Stomach (tissue), 9 donors: Measurements from ENCODE around the gene TMIGD1. TPM values are rescaled to one million over a fixed set of nuclear protein-coding genes. Genes with fewer than 3 reads are reported as not detected.
A peak's percentile ranks its signal among the peaks of the same experiment; 100 is the strongest.

ENCODE experiments used
- DNase-seq, 2 donors: peaks; one replicate each; pipeline versions ENCODE4 v3.0.0 to v3.0.0-alpha.2; 2013 to 2019
- H3K27ac ChIP-seq, 5 donors: fragments of 200-600 bp in 4 of 5; sonication (generic) in 4 of 5; one replicate each; pipeline ENCODE4 v1.5.1; 2013 to 2019; ENCODE audit warnings: mild to moderate bottlenecking in 1 of 5, moderate library complexity in 1 of 5
- H3K27me3 ChIP-seq, 3 donors: fragments of 200-600 bp; sonication (generic); one replicate each; pipeline ENCODE4 v1.5.1; 2017 to 2019; ENCODE audit warnings: mixed run types in 1 of 3
- H3K36me3 ChIP-seq, 4 donors: fragments of 200-600 bp; sonication (generic); 1 replicate in 3 of 4; 2 replicates in 1 of 4; pipeline ENCODE4 v1.5.1; 2016 to 2019
- H3K4me1 ChIP-seq, 4 donors: fragments of 200-600 bp; sonication (generic); one replicate each; pipeline ENCODE4 v1.5.1; 2016 to 2019
- H3K4me3 ChIP-seq, 4 donors: fragments of 200-600 bp; sonication (generic) in 3 of 4; one replicate each; pipeline ENCODE4 v1.5.1; 2016 to 2019; ENCODE audit warnings: mild to moderate bottlenecking in 1 of 4
- H3K9me3 ChIP-seq, 4 donors: fragments of 200-600 bp; sonication (generic); one replicate each; pipeline ENCODE4 v1.5.1; 2016 to 2019
- CTCF ChIP-seq, 7 experiments: fragments of 450-650 bp in 4 of 7; fragments of 200-600 bp in 3 of 7; sonication (generic) in 3 of 7; IDR thresholded peaks; one replicate each; pipeline ENCODE4 v1.5.1; 2016 to 2019; ENCODE audit warnings: antibody characterized with exemption in 7 of 7, control low read depth in 2 of 7, mild to moderate bottlenecking in 1 of 7
- EP300 ChIP-seq: sonication (generic); formaldehyde crosslinking; IDR thresholded peaks from one replicate; pipeline ENCODE4 v1.6.1; 2017; ENCODE audit warnings: antibody characterized with exemption
- POLR2A ChIP-seq, 4 donors: fragments of 450-650 bp; IDR thresholded peaks; one replicate each; pipeline ENCODE4 v1.6.1; 2016; ENCODE audit warnings: antibody characterized with exemption in 4 of 4, control low read depth in 2 of 4, mild to moderate bottlenecking in 1 of 4, moderate library complexity in 1 of 4
- POLR2AphosphoS5 ChIP-seq, 3 donors: sonication (generic); formaldehyde crosslinking; IDR thresholded peaks; one replicate each; pipeline ENCODE4 v1.6.1; 2016; ENCODE audit warnings: antibody characterized with exemption in 3 of 3
- WGBS, 5 donors: extraction: QIAGEN DNeasy Blood & Tissue Kit in 3 of 5; methylation state at CpG; one replicate each; pipeline versions ENCODE4 v1.1.5 to v1.1.7; 2013 to 2018; 5-methylcytosine and 5-hydroxymethylcytosine counted together
- intact Hi-C: fragments of 100-400 bp; cut with DNase I; formaldehyde crosslinking; loops from one replicate; pipeline ENCODE4 v1.15.1; 2023; ENCODE audit warnings: low total_unique reads
- polyA plus RNA-seq, 3 donors: library from polyadenylated mRNA; stranded (reverse); fragments of 200-250 nt; gene quantifications; one replicate each; pipeline ENCODE4 v1.2.3, GENCODE V29; 2013
- total RNA-seq, 5 donors: library from RNA; depleted of rRNA; stranded (reverse); fragments of >200 nt; gene quantifications; one replicate each; pipeline versions ENCODE4 v1.1.0 to v1.2.3, GENCODE V29; 2014 to 2016
- donor health status: healthy with polysubstance abuse.
- donor health status: Bipolar disorder and iron deficiency.
- donor health status: healthy.

Gene TMIGD1
- total and polyA plus RNA-seq, 8 donors, result 1.1 TPM; not detected in 7

GRCh38 chr17:30292286-30292858, 41.5 kb downstream of the TMIGD1 start:
- DNase-seq, result no peak
- Histone ChIP-seq H3K27ac (peak overlapping the region; percentile 33 to 87 (median 83)), H3K4me1 (peaks cover 8 to 22% (median 12%) of the 10 kb centered on the region in 4 donors), H3K27me3 (no peaks in the 10 kb centered on the region), H3K36me3 (peaks cover 4 to 19% (median 13%) of the 10 kb centered on the region in 4 donors), H3K9me3 (no peaks in the 10 kb centered on the region), H3K4me3 (peak overlapping the region; percentile 87 to 100 (median 94))
- TF ChIP-seq POLR2AphosphoS5 (IDR thresholded peaks at IDR 0.05) (no peak), CTCF (IDR thresholded peaks at IDR 0.05) (no peak), EP300 (no peak), POLR2A (IDR thresholded peaks at IDR 0.05) (no peak)
- WGBS, 5 donors, result 30 to 34% (median 31%) methylated on average over 15 to 17 of the region's 17 CpGs
- intact Hi-C loops, result no loop called here

DNA sequence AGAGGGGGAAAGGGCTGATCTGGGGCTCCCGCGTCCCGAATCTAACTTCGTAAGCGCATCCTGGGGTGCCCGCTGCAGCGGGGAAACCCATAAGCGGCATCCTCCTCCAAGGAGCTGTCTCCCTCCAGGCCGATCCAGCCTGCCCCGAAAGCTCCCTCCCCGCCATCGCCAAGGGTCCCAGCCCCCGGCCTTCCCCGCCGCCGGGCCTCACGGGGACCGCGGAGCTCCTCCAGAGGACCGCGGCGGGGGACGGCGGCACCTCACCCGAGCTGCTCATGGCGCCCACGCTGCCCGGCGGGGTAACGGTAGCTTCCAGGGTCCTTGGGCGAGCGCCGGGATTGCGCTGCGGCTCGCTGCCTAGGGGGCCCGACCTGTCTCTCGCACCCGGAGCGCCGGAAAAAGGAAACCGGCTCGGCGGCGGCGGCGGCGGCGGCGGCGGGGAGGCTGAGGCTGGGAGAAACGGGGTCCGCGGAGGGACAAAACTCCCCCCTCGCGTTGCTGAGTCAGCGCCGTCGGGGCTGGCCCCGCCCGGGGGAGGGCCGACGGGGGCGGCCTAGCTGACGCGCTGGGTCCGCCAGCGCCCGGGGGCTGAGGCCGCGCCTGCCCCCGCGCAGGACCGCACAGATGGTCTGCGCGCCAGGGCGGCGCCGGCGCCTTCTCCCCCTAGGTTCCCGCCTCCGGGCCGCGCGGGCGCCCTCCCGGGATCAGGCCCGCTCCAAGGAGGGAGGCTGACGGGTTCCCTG, 42.1 kb downstream of the TMIGD1 start, which contains the start of gene BLMH:
TSS of gene BLMH (minus strand) at position 402 of the 743 bp plus-strand sequence. CDS start at position 277, 125 bp downstream.
- DNase-seq, result peak; percentile 76 to 95
- no peaks in the 10 kb centered on the region for H3K9me3 ChIP-seq
- intact Hi-C loops, result no loop called here
- H3K36me3 ChIP-seq, result peaks cover 11 to 26% (median 19%) of the 10 kb centered on the region in 4 donors
- H3K4me3 ChIP-seq, result peak within 1 kb of the TSS; percentile 87 to 100 (median 94)
- TF ChIP-seq POLR2A (IDR thresholded peaks at IDR 0.05) (no peak), POLR2AphosphoS5 (IDR thresholded peaks at IDR 0.05) (peak in 2 of 3 donors; percentile 41 to 50)
- H3K27ac ChIP-seq, result peak within 1 kb of the TSS; percentile 33 to 87 (median 83)
- no peaks in the 10 kb centered on the region for H3K27me3 ChIP-seq
- 0 to 1% (median 0%) methylated on average over 18 to 89 of the region's 89 CpGs for WGBS, 5 donors
- peaks cover 8 to 22% (median 12%) of the 10 kb centered on the region in 4 donors for H3K4me1 ChIP-seq

- intact Hi-C loops, result no loop called here
- Histone ChIP-seq H3K27ac (peak overlapping the region in 4 of 5 donors; percentile 75 to 87 (median 84)), H3K4me1 (peaks cover 8 to 22% (median 12%) of the 10 kb centered on the region in 4 donors), H3K36me3 (peaks cover 19 to 34% (median 26%) of the 10 kb centered on the region in 4 donors), H3K27me3 (no peaks in the 10 kb centered on the region), H3K9me3 (no peaks in the 10 kb centered on the region), H3K4me3 (peak overlapping the region; percentile 87 to 100 (median 94))
- WGBS, 5 donors, result 2 to 6% (median 3%) methylated on average over 12 to 22 of the region's 22 CpGs
- peak; percentile 50 to 71 for DNase-seq
- no peak for TF ChIP-seq POLR2AphosphoS5 (IDR thresholded peaks at IDR 0.05)
- no peak for TF ChIP-seq EP300
- no peak for TF ChIP-seq POLR2A (IDR thresholded peaks at IDR 0.05)
- no peak for TF ChIP-seq CTCF (IDR thresholded peaks at IDR 0.05)
Observed at GRCh38 chr17:30290696-30291542, 42.9 kb downstream of the TMIGD1 start.

DNA sequence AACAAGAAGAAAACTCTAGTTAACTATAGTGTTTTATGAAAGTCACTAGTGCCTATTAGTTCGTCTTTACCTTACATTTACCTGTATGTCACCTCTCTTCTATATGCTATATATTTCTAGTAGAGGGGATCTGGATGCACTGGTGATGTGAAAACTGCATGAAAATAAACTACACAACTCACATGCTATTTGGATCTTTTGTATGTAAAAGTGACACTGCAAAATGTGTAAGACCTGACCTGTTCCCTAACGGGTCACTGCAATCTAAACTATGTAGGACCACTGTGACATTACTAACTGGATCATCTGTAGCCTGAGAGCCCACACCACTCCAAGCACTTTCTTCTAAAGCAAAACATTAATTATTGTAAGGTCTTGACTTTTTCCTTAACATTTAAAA, 43.8 kb downstream of the TMIGD1 start:
- H3K36me3 ChIP-seq, result peaks cover 27 to 42% (median 33%) of the 10 kb centered on the region in 4 donors
- no peaks in the 10 kb centered on the region for H3K27me3 ChIP-seq
- H3K9me3 ChIP-seq, result no peaks in the 10 kb centered on the region
- H3K4me1 ChIP-seq, result peaks cover 8 to 22% (median 12%) of the 10 kb centered on the region in 4 donors
- no peak overlapping the region for H3K27ac ChIP-seq
- no peak overlapping the region for H3K4me3 ChIP-seq
- TF ChIP-seq POLR2A (IDR thresholded peaks at IDR 0.05) (no peak), EP300 (no peak), CTCF (IDR thresholded peaks at IDR 0.05) (no peak), POLR2AphosphoS5 (IDR thresholded peaks at IDR 0.05) (no peak)
- WGBS, 5 donors, result 84 to 90% (median 86%) methylated on average over 2 of the region's 2 CpGs
- intact Hi-C loops, result no loop called here
- DNase-seq, result no peak
